Kidney epithelial cell (primary cell): ENCODE measurements around the gene NOP10. TPM values are rescaled to one million over a fixed set of nuclear protein-coding genes. Genes with fewer than 3 reads are reported as not detected.
A peak's percentile ranks its signal among the peaks of the same experiment; 100 is the strongest.
"Not testable (repeated sequence)": the region's sequence is repeated elsewhere in the genome, so short reads cannot be mapped to it uniquely, and the experiment has no call there.

ENCODE experiments used
- DNase-seq: peaks from one replicate; pipeline ENCODE4 v3.0.0-alpha.2; 2010; ENCODE audit warnings: low read depth
- H3K27me3 ChIP-seq: 2 replicates; pipeline ENCODE4 v1.6.0; 2011; ENCODE audit warnings: low read length; ENCODE audit not compliant: control insufficient read depth, insufficient read depth
- H3K36me3 ChIP-seq: 2 replicates; pipeline ENCODE4 v1.5.1; 2011; ENCODE audit warnings: low read length; ENCODE audit not compliant: control insufficient read depth, insufficient read depth
- H3K4me3 ChIP-seq: 2 replicates; pipeline ENCODE4 v1.5.1; 2011; ENCODE audit warnings: low read depth, mild to moderate bottlenecking, control low read depth, low read length
- CTCF ChIP-seq: IDR thresholded peaks from 2 replicates; pipeline ENCODE4 v1.5.1; 2011; ENCODE audit warnings: mild to moderate bottlenecking, moderate library complexity, low read length, control low read depth, inconsistent platforms; ENCODE audit not compliant: insufficient read depth, poor library complexity, severe bottlenecking
- total RNA-seq: library from RNA; depleted of rRNA; stranded (reverse); fragments of >200 nt; gene quantifications from 2 replicates; pipeline ENCODE4 v1.2.3, GENCODE V29; 2015

Gene NOP10
- total RNA-seq, 1 donor from 2014 or later, result 355 TPM

DNA sequence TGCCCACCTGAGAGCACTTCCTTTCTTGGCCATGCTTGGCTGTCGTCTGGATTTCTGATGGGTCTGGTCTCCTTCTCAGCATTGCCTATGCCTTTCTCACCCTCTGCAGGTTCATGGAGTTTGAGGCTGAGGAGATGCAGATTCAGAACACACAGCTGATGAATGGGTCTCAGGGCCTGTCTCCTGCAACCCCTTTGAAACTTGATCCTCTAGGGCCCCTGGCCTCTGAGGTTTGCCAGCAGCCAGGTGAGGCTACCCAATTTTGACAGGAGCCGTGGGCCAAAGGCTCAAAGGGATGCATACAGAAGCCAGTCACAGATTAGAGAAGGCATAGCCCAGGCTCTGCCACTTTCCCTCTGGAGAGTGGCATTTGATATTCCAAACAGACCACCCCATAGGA lies 10.7 kb upstream of the NOP10 start:
- Histone ChIP-seq H3K36me3 (no peaks in the 10 kb centered on the region), H3K4me3 (no peak overlapping the region), H3K27me3 (no peaks in the 10 kb centered on the region)
- DNase-seq, result no peak
- no peak for TF ChIP-seq CTCF

DNA sequence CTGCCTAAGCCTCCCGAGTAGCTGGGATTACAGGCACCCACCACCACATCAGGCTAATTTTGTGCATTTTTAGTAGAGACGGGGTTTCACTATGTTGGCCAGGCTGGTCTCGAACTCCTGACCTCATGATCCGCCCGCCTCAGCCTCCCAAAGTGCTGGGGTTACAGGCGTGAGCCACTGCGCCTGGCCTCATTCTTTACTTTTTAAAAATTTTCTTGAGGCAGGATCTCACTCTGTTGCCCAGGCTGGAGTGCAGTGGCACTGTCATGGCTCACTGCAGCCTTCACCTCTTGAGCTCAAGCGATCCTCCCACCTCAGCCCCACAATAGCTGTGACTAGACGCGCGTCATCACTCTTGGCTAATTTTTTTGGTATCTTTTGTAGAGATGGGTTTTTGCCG lies 10.1 kb upstream of the NOP10 start:
- not testable (repeated sequence) for H3K4me3 ChIP-seq, H3K36me3 ChIP-seq, DNase-seq, H3K27me3 ChIP-seq

GRCh38 chr15:34349769-34350168 lies 6.8 kb upstream of the NOP10 start:
- Histone ChIP-seq H3K36me3 (no peaks in the 10 kb centered on the region), H3K27me3 (no peaks in the 10 kb centered on the region), H3K4me3 (no peak overlapping the region)
- no peak for TF ChIP-seq CTCF
- no peak for DNase-seq

GRCh38 chr15:34348735-34349300 lies 5.9 kb upstream of the NOP10 start:
- Histone ChIP-seq H3K27me3 (no peaks in the 10 kb centered on the region), H3K4me3 (no peak overlapping the region), H3K36me3 (no peaks in the 10 kb centered on the region)
- no peak for TF ChIP-seq CTCF
- no peak for DNase-seq

GRCh38 chr15:34347951-34348638 lies 5.2 kb upstream of the NOP10 start:
- H3K4me3 ChIP-seq, result no peak overlapping the region
- no peaks in the 10 kb centered on the region for H3K36me3 ChIP-seq
- H3K27me3 ChIP-seq, result no peaks in the 10 kb centered on the region
- no peak for TF ChIP-seq CTCF
- no peak for DNase-seq

DNA sequence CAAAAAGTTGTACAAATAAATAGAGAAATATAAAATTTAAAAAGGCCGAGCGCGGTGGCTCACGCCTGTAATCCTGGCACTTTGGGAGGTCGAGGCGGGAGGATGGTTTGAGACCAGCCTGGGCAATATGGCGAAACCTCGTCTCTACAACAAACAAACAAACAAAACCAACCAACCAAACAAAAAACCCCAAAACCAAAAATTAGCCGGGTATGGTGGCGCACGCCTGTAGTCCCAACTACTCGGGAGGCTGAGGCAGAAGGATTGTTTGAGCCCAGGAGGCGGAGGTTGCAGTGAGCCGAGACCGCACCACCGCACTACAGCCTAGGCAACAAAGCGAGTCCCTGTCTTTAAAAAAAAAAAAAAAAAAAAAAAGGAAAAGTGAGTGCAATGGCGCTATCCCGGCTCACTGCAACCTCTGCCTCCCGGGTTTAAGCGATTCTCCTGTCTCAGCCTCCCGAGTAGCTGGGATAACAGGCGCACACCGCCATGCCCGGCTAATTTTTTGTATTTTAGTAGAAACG lies 661 bp downstream of the NOP10 start:
- not testable (repeated sequence) for DNase-seq, H3K27me3 ChIP-seq, H3K36me3 ChIP-seq
- peak overlapping the region; percentile 65 for H3K4me3 ChIP-seq
